UCSD-AML1 (cell line): ENCODE data around the gene STXBP1.
A peak's percentile ranks its signal among the peaks of the same experiment; 100 is the strongest.

Source experiments
- DNase-seq: peaks from one replicate; lab custom pipeline; 2025; ENCODE audit not compliant: unreplicated experiment; lab: John Stamatoyannopoulos, UW

The STXBP1 gene

DNA sequence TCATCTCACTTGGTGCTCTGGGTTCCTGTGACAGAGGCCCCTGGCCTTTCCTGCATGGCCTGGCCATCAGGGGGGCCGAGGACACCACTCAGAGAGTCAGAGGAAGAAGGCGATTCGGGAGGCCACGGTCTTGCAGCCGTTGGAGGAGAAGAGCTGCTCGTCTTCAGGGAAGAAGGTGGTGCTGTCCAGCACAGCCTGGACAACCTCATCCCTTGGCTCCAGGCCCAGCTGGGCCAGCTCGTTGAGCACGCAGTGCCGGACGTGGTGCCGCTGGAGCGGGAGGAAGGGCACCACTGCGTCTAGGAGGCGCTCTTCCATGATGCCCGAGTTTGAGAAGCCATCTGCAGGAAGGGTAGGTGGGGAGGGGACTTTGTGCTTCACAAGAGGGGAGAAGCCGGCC is 119.9 kb downstream of the STXBP1 start:
- DNase-seq: no peak

DNA sequence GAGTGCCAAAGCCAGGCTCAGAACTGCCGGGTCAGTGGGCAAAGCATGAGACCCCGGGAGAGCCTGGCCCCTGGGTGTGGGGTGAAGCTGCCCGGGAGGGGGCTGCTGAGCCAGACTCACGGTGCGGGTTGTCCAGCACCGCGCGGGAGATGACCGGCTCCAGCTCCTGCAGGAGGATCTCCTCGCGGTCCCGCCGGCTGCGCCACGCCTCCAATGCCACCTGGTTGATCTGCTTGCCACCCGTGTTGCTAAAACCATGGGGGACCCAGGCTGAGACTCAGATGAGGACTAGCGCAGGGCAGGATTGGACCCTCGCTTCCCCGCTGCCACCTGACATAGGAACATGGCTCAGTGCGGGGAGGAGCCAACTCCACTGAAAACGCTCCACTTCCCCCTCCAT is 120.4 kb downstream of the STXBP1 start:
- DNase-seq: no peak

DNA sequence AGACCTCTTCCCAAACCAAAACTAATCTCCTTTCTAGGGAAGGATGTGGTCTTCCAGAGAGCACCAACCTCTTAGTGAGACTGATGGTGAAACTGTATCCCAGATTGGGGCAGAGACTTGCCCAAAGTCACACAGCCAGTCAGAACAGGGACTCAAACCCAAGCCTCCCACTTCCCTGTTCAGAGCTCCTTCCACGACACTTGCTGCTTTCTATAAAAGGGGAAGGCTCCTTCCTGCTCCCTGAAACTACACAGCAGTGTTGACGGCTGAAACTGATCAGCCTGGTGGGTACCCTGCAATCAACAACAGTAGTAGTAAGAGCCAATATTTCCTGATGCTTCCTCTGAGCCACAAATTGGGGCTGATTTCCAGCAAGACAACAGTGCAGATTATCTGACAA is 121.5 kb downstream of the STXBP1 start:
- DNase-seq: no peak

DNA sequence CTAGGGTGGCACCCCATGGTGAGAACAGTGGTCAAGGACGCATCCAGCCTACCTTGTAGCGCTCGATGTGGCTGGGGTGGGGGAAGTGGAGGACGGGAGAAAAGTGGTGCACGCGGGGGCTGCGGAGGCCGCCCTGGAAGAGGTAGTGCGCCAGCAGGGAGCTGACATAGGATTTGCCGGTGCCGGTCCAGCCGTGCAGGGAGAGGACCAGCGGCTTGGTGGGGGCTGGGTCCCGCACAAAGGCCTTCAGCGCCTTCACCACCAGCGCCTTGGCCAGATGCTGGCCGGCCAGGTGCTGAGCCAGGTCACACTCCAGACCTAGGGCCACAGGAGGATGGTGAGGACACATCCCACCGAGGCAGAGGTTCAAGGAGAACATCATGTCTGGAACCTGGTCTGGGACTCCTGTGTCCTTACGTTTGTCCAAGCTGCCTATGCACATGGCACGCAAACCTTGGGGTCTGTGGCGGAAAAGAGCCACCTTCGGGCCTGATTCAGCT is 122.2 kb downstream of the STXBP1 start:
- DNase-seq: no peak

DNA sequence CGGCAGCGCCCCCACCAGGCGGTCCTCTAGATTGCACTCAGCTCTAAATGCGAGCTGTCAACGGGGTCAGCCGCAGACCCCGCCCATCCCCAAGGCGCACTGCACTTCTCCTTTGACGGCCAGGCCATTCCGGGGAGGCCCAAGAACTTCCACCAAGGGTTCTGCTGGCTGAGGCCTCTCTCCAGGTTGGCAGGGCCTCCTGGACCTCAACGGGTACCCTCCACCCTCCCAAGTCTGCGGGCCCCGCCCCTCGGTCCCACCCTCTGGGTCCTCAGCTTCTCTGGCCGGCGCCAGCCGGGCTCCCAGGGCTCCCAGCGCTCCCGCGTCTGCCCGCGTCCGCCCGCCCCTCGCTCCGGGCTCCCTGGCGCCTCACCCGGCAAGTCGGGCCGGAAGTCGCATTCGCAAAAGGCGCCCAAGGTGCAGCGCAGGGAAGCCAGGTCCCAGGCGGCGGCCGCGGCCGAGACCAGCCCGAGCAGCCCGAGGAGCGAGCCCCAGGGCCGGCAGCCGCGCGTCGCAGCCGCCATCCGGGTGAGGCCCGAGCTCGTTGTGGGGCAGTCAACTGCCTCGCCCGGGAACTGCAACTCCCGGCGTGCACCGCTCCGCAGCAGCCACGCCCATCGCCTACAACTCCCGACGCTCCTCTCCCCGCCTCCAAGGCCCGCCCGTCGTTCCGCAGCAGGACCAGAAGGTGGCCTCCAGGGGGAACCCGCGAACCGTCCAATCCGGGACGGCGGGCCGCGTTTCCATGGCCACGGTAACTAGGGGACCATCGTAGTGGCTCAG is 122.9 kb downstream of the STXBP1 start, which contains the start of gene TOR2A:
Gene TOR2A, minus strand, starts transcription at position 548 of the 783 bp plus-strand sequence. Its CDS starts 24 bp downstream, at position 524.
- peak; percentile 98 for DNase-seq

DNA sequence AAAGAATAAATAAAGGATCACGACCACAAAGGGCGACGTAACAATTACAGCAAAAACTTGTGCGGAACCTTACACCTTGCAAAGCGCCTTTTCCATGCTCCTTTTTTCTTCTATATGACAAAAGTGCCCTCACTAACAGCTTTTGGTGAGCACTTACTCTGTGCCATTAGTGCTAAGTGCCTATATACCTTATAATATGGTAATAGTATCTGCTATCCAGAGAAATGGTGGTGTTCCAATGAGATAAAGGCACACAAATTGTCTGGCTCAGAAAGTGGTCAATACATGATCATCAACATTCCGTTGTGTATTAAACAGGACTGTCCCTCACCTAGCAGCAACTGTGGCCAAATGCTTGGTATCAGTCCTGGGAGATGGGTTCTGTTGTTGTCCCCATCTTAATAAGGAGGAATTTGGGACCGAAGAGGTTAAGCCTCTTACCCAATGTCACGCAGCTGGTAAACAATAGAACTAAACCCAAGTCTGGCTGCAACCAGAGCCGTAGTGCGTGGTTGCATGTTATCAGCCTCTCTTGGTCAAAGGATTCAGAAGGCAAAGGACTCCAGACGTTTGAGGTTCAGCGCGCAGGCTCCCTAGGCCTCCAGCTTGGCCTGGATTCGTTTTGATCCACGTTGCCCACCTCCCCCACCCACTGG is 123.6 kb downstream of the STXBP1 start:
- no peak for DNase-seq

DNA sequence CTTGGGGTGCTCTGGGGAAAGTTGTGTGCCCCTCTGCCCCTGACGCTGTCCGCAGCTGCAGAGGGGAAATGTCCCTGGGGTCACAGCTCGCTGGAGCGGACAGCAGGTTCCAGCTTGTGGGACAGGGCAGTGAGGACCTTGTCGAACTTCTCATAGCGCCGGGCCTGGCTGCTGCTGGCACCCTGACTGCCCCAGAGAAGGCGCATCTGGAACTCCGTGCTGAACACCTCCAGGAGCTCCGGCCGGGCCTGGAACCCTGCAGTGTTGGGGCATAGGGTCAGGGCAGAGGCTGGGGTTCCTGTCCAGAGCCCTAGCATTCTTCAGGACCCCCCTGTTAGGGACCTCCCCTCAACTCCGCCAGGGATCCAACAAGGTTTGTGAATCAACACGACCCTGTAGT is 126.6 kb downstream of the STXBP1 start:
- no peak for DNase-seq

DNA sequence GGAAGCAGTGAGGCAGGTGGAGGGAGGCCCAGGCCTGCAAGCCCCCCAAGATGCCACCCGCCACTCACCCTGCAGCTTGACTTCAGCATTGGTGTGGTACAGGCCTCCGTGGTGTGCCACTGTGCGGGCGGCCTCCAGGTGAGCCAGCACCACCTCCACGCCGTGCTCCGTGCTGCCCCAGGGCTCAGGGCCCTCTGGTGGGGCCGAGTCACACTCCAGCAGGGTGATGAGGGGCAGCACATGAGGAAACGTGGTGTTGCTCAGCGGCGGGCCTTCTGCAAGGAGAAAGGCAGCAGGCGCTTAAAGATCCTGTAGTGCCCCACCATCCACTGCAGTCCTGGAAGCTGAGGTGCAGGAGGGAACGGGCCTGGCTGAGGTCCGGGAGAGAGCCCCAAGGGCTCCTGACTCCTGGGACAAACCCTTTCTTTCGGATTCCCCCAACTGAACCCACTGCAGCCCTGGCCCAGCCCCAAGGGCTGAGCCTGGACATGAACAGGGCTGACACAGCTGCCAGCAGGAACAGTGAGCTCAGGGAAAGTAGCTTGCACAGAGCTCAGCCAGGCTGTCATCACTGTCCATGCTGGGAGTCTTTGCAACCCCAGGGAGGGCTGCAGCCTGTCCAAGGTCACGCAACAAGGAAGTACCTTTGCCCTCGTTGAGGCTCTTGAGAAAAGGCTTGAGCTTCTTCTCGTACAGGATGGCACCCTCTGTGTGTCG is 127.7 kb downstream of the STXBP1 start:
- DNase-seq: no peak

DNA sequence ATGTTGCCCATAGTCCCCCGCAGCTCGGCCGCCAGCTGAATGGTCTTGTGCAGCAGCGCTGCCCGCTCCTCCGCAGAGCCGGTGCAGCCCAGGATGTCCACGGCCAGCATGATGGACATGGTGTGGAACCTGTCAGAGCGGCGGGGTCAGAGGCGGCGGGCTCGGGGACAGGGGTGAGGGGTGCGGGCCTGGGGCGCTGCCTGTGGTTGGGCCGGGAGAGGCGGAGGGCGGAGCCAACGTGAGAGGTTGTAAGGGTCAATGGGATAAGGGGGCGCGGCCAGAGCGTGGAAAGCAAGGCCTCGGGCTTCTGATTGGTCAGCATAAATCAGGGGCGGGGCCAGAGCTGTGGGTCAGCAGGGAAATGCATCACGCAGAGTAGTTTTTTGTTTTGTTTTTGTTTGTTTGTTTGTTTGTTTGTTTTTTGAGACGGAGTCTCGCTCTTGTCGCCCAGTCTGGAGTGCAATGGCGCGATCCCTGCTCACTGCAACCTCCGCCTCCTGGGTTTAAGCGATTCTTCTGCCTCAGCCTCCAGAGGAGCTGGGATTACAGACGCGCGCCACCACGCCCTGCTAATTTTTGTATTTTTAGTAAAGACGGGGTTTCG is 129.9 kb downstream of the STXBP1 start:
- DNase-seq: no peak
